Stimulated activated CD8-positive, alpha-beta memory T cell treated with anti-CD3 and anti-CD28 coated beads, Interleukin-7, amount 100 ng/mL, for 4 hours (primary cell): Measurements from ENCODE around the gene RAB37.

Experiments used
- DNase-seq, 2 donors: peaks; one replicate each; pipeline ENCODE4 v3.0.0-alpha.2; 2020; ENCODE audit warnings: low read depth in 2 of 2

Gene RAB37

GRCh38 chr17:74776990-74777389, 39.9 kb downstream of the RAB37 start:
- DNase-seq, result no peak

GRCh38 chr17:74777901-74778515, 41.0 kb downstream of the RAB37 start:
- no peak for DNase-seq

GRCh38 chr17:74778960-74779359, 41.9 kb downstream of the RAB37 start:
- no peak for DNase-seq

- no peak for DNase-seq
Observed at GRCh38 chr17:74779501-74779900, 42.4 kb downstream of the RAB37 start.

DNA sequence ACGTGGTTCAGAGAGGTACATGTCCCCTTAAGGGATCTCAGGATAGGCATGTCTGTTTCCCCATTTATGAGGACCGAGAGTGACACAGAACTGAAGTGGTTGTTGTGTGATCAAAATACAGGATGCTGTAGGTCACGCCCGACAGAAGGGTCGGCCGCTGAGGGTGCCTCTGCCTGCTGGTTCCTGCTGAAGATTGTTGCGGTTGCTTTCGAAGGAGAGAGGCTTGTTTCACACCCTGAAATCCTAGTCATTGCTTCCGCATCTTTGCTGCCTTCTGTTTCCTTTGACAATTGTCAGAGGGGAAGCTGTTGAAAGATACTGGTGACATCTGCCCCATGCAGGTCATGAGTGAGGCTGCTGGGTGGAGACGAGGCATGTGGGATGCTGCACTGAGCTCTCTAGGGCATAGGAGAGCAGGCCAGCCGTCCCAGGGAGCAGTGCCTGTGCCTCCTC, 42.9 kb downstream of the RAB37 start:
- DNase-seq, result peak; percentile 21 to 44

GRCh38 chr17:74780443-74781238, 43.6 kb downstream of the RAB37 start:
- DNase-seq, result no peak

GRCh38 chr17:74782571-74782970, 45.5 kb downstream of the RAB37 start:
- no peak for DNase-seq

DNA sequence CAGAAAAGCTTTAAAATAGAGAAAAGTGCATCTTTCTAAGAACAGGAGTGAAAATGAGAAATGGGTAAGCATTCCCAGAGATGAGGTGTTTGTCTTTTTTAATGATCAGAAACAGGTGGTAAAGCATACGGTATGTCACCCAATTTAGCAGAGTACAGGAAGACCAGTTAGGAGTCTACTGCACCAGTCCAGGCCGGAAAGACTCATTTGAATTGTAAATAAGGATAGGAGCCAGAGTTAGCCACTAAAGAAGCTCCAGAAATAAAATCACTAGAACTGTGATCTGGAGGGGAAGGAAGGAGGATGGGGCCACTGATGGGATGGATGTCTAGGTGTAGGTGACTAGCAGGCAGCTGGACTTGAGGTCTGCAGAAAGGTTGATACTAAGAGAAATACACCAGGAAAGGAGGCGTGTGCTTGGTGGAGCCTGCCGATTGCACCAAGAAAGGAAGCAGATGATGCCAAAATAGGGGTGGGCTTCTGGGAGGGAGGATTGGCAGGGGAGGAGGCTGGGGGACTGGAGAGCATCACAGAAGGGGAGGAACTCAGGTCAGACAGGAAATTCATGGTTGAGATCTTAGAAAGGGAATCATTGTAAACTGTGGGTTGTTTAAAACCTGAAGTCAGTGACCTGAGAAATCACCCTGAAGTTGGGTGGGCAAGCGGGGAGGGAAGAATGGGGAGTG, 47.2 kb downstream of the RAB37 start:
- no peak for DNase-seq

DNA sequence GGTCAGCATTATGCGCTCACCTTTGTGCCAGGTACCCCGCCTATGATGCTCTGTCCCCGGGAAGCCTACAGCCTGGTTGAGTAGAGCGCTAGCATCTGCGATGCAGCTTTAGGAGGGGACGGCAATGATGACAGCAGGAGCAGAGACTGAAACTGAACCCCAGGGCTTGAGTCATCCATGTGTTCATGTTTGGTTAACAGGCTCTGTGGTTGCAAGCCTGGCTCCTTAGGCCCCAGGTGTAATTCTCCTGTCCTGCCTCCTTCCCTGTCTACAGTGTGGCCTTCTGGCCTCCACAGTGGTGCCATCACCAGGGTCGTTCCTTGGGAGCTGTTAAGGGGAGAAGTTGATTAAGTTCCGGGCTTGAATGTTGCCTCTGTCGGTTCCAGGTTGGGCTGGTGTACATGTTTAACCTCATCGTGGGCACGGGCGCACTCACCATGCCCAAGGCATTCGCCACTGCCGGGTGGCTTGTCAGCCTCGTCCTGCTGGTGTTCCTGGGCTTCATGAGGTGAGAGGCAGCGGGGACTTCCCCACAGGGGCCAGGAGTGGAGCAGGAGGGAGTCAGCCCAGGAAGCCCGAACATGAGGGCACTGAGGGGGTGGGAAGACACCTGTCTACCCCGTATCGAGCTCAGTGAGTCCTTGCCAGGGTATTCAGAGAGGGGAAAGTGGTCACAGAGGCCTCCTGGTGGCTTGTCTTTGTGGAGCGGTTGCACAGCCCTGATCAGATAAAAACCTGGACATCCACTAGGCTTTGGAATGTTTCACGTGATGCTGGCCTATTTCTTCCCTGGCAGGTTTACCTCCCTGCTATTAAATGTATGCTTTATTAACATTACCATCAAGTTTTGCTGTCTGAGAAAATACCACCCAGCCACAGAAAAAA, 48.3 kb downstream of the RAB37 start:
- no peak for DNase-seq

GRCh38 chr17:74785981-74786360, 48.9 kb downstream of the RAB37 start:
- DNase-seq, result no peak

DNA sequence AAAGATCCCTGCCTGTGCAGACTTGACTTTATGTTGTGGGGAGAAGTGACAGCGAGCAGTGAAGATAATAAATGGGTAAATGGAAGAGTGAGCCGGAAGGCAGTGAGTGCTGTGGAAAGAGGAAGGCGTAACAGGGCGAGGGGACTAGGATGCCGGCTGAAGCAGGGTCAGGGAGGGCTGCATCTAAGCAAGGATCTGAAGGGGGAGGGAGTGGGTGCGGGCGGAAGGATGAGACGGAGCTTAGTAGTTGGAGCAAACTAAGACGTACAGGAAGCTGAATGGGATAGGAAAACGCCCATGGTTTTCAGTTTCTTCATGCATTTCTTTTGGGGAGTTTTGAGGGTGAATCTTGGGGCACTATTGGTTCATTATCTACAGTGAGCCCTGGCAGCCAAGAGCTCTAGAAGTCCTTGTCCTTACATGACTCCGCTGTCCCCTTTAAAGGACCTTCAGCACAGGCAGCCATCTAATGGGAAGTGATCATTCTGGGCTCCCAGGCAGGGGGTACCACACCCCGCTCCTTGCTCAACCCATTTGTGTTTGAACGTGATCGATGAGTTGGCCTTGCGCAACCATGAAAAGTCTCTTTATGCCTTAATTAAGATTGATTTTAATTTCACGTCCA, 49.5 kb downstream of the RAB37 start:
- no peak for DNase-seq

DNA sequence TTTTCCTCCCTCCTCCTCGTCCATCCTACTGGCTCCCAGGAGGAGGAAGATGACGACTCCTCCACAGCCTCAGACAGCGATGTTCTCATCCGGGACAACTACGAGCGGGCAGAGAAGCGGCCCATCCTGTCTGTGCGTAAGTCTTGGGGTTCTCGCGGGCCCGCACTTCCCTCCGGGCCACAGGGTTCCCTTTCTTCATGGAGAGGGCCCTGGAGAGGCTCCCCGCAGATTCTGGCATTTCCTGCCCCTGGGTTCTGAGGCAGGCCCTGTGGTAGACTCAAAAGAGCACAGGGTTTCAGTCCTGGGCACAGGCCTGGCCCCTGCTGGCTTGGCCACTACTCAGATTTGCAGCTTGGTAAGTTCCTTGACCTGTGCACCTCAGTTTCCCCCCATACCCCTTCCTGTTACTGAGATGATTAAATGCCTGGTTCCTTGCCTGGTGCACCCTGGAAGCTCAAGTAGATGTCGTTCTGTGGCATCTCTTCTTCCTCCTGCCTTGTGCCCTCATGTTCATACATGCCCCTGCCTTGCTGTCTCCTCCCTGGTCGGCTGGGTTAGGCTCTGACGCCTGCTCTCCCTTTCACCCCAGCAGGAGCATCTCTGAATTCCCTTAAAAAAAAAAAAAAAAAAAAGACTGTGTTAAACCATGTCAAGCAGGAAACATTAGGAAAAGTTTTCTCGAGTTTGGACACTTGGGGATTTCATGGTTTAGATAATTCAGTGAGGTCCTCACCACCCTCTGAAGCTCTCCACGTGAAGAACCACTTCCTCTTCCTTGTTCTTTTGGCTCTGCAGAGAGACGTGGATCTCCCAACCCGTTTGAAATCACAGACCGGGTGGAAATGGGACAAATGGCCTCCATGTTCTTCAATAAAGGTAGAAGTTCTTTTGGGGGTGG, 53.4 kb downstream of the RAB37 start:
- no peak for DNase-seq

- no peak for DNase-seq
Observed at GRCh38 chr17:74792586-74793105, 55.6 kb downstream of the RAB37 start.

- no peak for DNase-seq
Observed at GRCh38 chr17:74795327-74796020, 58.4 kb downstream of the RAB37 start.

GRCh38 chr17:74796211-74796610, 59.2 kb downstream of the RAB37 start:
- no peak for DNase-seq

DNA sequence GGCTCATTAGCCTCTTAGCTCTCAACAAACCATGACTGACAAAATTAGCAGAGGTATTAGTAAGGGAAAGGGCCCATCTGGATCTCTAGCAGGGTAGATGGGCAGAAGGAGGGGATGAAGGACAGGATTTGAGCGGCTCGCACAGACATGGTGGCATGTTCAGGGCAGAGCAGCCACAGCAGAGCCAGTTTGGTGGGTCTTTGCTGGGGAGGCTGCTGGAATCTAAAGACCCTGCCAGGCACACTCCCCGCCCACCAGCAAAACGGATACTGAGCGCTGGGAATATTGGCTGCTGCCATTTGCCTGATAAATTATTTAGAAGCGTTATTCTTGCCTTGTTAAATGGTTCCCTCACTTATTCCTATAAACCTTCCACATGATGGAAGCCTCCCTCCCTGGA, 59.8 kb downstream of the RAB37 start:
- no peak for DNase-seq
